ENCODE results near the gene UNC5B.

UNC5B gene

GRCh38 chr10:71273506-71273905 is 61.1 kb downstream of the UNC5B start:
- no peak overlapping the region for H3K4me3 Mint-ChIP-seq
- H3K36me3 Mint-ChIP-seq = no peaks in the 10 kb centered on the region
- peaks cover 5 to 6% of the 10 kb centered on the region in 2 donors for H3K27me3 Mint-ChIP-seq
- peaks cover 0 to 3% of the 10 kb centered on the region in 2 donors for H3K4me1 Mint-ChIP-seq
- H3K27ac Mint-ChIP-seq = peak overlapping the region; percentile 80
- ATAC-seq (replicated peaks) (no peak), DNase-seq (no peak)
- no peaks in the 10 kb centered on the region for H3K9me3 Mint-ChIP-seq

GRCh38 chr10:71274901-71275796 is 62.8 kb downstream of the UNC5B start:
- no peak for ATAC-seq (replicated peaks)
- H3K4me1 Mint-ChIP-seq = no peaks in the 10 kb centered on the region
- DNase-seq = no peak
- H3K27ac Mint-ChIP-seq = no peak overlapping the region
- peaks cover 0 to 2% of the 10 kb centered on the region in 2 donors for H3K27me3 Mint-ChIP-seq
- no peaks in the 10 kb centered on the region for H3K9me3 Mint-ChIP-seq
- no peak overlapping the region for H3K4me3 Mint-ChIP-seq
- no peaks in the 10 kb centered on the region for H3K36me3 Mint-ChIP-seq

DNA sequence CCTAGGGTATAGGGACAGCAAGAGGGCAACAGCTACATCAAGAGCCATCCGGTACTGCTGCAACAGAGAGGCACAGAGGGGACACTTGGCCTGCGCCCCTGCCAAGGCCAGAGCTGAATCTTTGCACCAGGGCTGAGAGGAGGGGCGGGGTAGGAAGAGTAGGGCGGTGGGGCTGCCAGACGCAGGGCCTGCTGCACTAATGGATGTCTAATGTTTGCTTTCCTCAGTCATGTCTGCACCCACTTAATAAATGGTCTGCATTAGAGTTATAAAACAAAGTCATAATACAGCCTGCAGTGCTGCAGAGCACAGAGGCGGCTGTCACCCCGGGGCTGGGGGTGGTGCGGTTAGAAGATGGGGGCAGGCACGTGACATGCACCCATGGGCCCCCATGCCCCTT is 64.5 kb downstream of the UNC5B start:
- DNase-seq (no peak), ATAC-seq (replicated peaks) (no peak)
- Mint-ChIP-seq H3K27me3 (peaks cover 0 to 4% of the 10 kb centered on the region in 2 donors), H3K9me3 (no peaks in the 10 kb centered on the region), H3K4me1 (no peaks in the 10 kb centered on the region), H3K4me3 (no peak overlapping the region), H3K36me3 (no peaks in the 10 kb centered on the region), H3K27ac (no peak overlapping the region)

- Mint-ChIP-seq H3K4me3 (no peak overlapping the region), H3K4me1 (peaks cover 0 to 3% of the 10 kb centered on the region in 2 donors), H3K9me3 (no peaks in the 10 kb centered on the region), H3K27ac (no peak overlapping the region), H3K27me3 (peaks cover 0 to 4% of the 10 kb centered on the region in 2 donors), H3K36me3 (no peaks in the 10 kb centered on the region)
- no peak for DNase-seq
- ATAC-seq (replicated peaks) = no peak
Measured at GRCh38 chr10:71277914-71278665, 65.7 kb downstream of the UNC5B start.

DNA sequence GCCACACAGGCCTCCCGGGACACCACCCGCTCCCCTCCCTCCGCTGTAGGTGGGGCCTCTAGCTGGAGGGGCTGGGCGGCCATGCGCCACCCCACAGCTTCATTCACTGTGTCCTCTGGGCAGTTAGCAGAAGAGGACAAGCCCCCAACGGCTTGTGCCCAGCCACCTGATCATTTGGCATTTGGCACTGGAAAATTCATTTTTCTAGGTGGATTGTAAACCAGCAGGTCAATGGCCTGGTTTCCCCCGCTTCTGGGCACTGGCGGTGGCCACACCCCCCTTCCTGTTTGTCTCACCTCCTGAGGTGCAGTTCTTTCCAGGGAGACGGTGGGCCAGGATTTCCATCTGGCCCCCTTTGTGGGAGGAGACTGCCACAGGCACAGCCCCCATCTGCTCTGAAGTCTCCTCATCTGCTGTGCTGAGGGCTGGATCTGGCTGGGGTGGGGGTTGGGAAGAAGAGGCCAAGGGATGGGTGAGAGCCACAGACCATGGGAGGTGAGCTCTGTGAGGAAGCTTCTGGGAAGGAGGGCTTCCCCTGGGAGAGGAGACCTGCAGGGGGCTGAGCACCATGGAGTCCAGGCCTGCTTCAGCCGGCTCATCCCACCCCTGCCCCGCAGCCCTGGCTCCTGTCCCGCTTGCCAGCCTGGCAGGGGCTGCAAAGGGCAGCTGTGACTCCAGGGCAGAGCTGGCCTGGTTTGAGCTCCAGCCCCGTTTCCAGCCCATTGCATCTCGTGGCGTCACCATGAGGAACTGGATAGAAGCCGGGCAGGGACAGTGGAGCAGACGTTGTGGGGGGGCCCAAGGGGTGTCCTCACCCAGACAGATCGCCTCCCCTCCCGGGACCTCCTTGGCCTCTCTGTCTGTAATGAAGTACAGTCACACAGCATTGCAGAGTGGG is 66.6 kb downstream of the UNC5B start:
- no peak for DNase-seq
- Mint-ChIP-seq H3K9me3 (no peaks in the 10 kb centered on the region), H3K27me3 (peaks cover 0 to 4% of the 10 kb centered on the region in 2 donors), H3K27ac (no peak overlapping the region), H3K4me3 (no peak overlapping the region), H3K36me3 (no peaks in the 10 kb centered on the region), H3K4me1 (peaks cover 0 to 3% of the 10 kb centered on the region in 2 donors)
- ATAC-seq (replicated peaks) = no peak

- no peak for DNase-seq
- no peak for ATAC-seq (replicated peaks)
- H3K27ac Mint-ChIP-seq = no peak overlapping the region
- no peak overlapping the region for H3K4me3 Mint-ChIP-seq
- H3K27me3 Mint-ChIP-seq = peaks cover 0 to 4% of the 10 kb centered on the region in 2 donors
- peaks cover 0 to 3% of the 10 kb centered on the region in 2 donors for H3K4me1 Mint-ChIP-seq
- no peaks in the 10 kb centered on the region for H3K9me3 Mint-ChIP-seq
- no peaks in the 10 kb centered on the region for H3K36me3 Mint-ChIP-seq
Measured at GRCh38 chr10:71279590-71280170, 67.3 kb downstream of the UNC5B start.

DNA sequence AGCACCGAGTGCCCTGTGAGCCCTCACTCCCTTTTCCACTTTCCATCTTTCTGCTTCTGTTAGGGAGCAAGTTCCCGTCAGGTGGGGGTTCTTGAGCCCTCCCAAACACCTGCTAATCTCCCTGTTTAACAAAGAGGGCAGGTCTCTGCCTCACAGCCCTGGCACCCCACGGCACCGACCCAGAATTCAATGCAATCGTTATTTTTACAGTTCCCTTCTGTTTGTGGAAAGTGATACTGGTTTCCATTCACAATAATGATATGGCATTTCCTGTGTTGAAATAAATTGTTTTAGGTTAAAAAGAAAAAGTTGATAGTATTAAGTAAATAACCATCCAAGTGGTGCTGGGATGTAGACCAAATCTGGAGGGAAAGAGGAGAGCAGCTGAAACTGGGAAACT is 67.8 kb downstream of the UNC5B start:
- Mint-ChIP-seq H3K4me1 (peaks cover 0 to 3% of the 10 kb centered on the region in 2 donors), H3K9me3 (no peaks in the 10 kb centered on the region), H3K36me3 (no peaks in the 10 kb centered on the region), H3K4me3 (no peak overlapping the region), H3K27me3 (peaks cover 0 to 4% of the 10 kb centered on the region in 2 donors), H3K27ac (no peak overlapping the region)
- no peak for DNase-seq
- ATAC-seq (replicated peaks) = no peak

- no peaks in the 10 kb centered on the region for H3K9me3 Mint-ChIP-seq
- H3K27me3 Mint-ChIP-seq = peaks cover 0 to 4% of the 10 kb centered on the region in 2 donors
- H3K27ac Mint-ChIP-seq = no peak overlapping the region
- H3K4me1 Mint-ChIP-seq = peaks cover 0 to 3% of the 10 kb centered on the region in 2 donors
- H3K4me3 Mint-ChIP-seq = no peak overlapping the region
- no peaks in the 10 kb centered on the region for H3K36me3 Mint-ChIP-seq
- ATAC-seq (replicated peaks) (no peak), DNase-seq (no peak)
Measured at GRCh38 chr10:71280825-71281224, 68.5 kb downstream of the UNC5B start.

DNA sequence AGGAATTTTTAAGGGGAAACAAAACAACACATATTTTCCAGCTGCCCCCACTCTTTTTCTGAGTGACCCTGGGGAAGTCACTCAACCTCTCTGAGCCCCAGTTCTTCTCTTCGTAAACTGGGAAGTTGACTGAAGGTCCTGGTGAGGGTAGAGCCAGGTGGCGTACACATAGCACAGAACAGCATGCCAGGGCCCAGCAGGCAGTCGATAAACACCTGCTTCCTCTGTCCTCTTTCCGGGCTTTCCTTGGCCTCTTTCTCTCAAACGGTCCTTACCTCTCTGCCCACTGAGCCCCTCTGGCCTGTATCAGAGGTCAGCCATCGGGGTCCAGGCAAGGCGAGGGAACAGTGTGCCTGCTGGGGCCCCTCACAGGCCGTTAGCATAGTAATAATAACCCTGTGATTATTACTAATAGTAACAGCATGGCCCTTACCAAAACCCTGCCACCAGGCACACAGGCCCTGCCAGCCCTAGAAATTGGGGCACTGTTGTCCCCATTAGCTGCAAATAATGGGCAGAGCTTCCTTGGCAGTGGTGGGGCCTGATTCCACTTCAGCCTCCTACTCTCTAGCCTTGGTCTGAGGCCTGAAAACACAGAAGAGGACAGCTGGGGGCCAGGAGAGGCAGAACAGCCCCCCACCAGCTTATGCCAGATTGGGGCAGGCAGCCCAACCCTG is 69.4 kb downstream of the UNC5B start:
- H3K36me3 Mint-ChIP-seq = no peaks in the 10 kb centered on the region
- no peaks in the 10 kb centered on the region for H3K9me3 Mint-ChIP-seq
- H3K4me1 Mint-ChIP-seq = peaks cover 0 to 3% of the 10 kb centered on the region in 2 donors
- peaks cover 0 to 4% of the 10 kb centered on the region in 2 donors for H3K27me3 Mint-ChIP-seq
- no peak overlapping the region for H3K27ac Mint-ChIP-seq
- ATAC-seq (replicated peaks) (no peak), DNase-seq (no peak)
- H3K4me3 Mint-ChIP-seq = no peak overlapping the region

GRCh38 chr10:71282323-71282680 is 69.9 kb downstream of the UNC5B start:
- Mint-ChIP-seq H3K36me3 (no peaks in the 10 kb centered on the region), H3K4me3 (no peak overlapping the region), H3K27me3 (peaks cover 0 to 4% of the 10 kb centered on the region in 2 donors), H3K27ac (peak overlapping the region; percentile 31), H3K9me3 (no peaks in the 10 kb centered on the region), H3K4me1 (peaks cover 0 to 3% of the 10 kb centered on the region in 2 donors)
- DNase-seq (no peak), ATAC-seq (replicated peaks) (no peak)

- Mint-ChIP-seq H3K27ac (no peak overlapping the region), H3K4me1 (peaks cover 0 to 3% of the 10 kb centered on the region in 2 donors), H3K27me3 (peaks cover 0 to 4% of the 10 kb centered on the region in 2 donors), H3K36me3 (no peaks in the 10 kb centered on the region), H3K9me3 (no peaks in the 10 kb centered on the region), H3K4me3 (no peak overlapping the region)
- DNase-seq = no peak
- no peak for ATAC-seq (replicated peaks)
Measured at GRCh38 chr10:71283410-71283809, 71.0 kb downstream of the UNC5B start.

DNA sequence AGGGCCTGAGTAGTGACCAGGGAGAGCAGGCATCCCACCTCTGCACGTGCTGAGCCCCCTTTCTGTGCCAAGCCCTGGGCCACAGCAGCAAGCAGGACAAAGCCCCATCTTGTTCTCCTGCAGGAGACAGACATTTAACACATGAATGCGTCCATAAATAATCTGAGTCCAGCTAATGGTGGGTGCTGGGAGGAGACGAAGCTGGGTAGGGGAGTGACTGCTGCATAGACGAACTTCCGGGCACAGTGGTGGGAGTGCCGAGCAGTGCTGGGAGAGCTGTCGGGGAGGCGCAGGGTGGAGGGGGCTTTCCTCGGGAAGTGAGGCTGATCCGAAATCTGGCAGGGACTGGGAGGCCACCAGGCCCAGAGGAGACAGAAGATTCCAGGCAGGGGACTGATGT is 71.5 kb downstream of the UNC5B start:
- H3K4me3 Mint-ChIP-seq = no peak overlapping the region
- no peaks in the 10 kb centered on the region for H3K9me3 Mint-ChIP-seq
- H3K27ac Mint-ChIP-seq = no peak overlapping the region
- H3K36me3 Mint-ChIP-seq = no peaks in the 10 kb centered on the region
- DNase-seq = no peak
- peaks cover 0 to 4% of the 10 kb centered on the region in 2 donors for H3K27me3 Mint-ChIP-seq
- ATAC-seq (replicated peaks) = no peak
- H3K4me1 Mint-ChIP-seq = peaks cover 0 to 3% of the 10 kb centered on the region in 2 donors

- DNase-seq (no peak), ATAC-seq (replicated peaks) (peak in 1 of 2 donors; percentile 11)
- H3K27me3 Mint-ChIP-seq = peaks cover 0 to 4% of the 10 kb centered on the region in 2 donors
- no peak overlapping the region for H3K4me3 Mint-ChIP-seq
- H3K27ac Mint-ChIP-seq = no peak overlapping the region
- no peaks in the 10 kb centered on the region for H3K36me3 Mint-ChIP-seq
- H3K9me3 Mint-ChIP-seq = no peaks in the 10 kb centered on the region
- H3K4me1 Mint-ChIP-seq = peaks cover 0 to 6% of the 10 kb centered on the region in 2 donors
Measured at GRCh38 chr10:71284544-71285179, 72.3 kb downstream of the UNC5B start.
